ENCODE data around the gene CYTH2.

The CYTH2 gene

DNA sequence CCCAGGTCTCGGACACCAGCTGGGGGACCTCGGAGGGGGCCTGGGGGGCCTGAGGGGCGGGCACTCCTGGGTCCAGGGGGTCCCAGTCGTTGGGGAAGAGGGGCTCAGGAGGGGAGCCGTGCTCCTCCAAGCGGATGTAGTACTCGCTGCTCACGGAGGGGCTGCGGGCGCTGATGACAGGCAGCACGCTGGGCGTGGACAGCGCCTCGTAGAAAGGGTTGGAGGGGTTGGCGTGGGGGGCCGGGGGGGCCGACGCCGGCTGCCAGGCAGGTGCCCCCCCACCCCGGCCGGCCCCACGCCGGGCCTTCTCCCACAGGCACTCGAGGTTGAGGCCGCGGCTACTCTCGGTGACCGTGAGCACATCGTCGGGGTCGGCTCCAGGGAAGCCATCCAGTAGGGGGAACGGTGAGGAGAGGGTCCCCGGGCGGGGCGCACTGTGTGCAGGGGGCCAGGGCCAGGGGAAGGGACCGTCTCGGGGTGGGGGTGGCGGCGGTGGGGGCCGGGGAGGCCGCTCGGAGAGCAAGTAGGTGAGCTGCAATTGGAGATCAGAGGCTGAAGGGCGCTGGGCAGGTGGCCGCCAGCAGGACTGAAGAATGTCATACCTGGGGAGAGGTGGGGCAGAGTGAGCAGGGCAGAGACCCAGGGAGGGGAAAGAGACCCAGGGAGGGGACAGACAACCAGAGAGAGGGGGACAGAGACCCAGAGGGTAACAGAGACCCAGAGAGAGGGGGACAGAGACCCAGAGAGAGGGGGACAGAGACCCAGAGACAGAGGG lies 30.3 kb downstream of the CYTH2 start:
- Histone ChIP-seq H3K27me3 (ENCODE audit: insufficient read depth, low read length, poor library complexity) (no peaks in the 10 kb centered on the region), H3K4me1 (ENCODE audit: insufficient read depth, low read length) (peaks cover 19% of the 10 kb centered on the region), H3K9ac (ENCODE audit: low read depth, low read length) (no peak overlapping the region), H3K27ac (ENCODE audit: low read length) (no peak overlapping the region), H3K36me3 (ENCODE audit: insufficient read depth, low read length) (no peaks in the 10 kb centered on the region), H3K4me3 (ENCODE audit: low read depth in 1 of 2, low read length in 2 of 2) (no peak overlapping the region), H3K9me3 (ENCODE audit: insufficient read depth, low read length, severe bottlenecking) (no peaks in the 10 kb centered on the region), H3K4me2 (ENCODE audit: insufficient read depth, low read length) (no peak overlapping the region), H3K79me2 (ENCODE audit: insufficient read depth, low read length) (no peaks in the 10 kb centered on the region), H4K20me1 (ENCODE audit: insufficient read depth, low read length) (no peaks in the 10 kb centered on the region), H2AFZ (ENCODE audit: low read depth, low read length) (no peak overlapping the region)
- DNase-seq = no peak
- no peak for TF ChIP-seq EZH2 (IDR thresholded peaks at IDR 0.05; ENCODE audit: borderline replicate concordance, low read depth, low read length, severe bottlenecking)
- TF ChIP-seq, protein P1, sequence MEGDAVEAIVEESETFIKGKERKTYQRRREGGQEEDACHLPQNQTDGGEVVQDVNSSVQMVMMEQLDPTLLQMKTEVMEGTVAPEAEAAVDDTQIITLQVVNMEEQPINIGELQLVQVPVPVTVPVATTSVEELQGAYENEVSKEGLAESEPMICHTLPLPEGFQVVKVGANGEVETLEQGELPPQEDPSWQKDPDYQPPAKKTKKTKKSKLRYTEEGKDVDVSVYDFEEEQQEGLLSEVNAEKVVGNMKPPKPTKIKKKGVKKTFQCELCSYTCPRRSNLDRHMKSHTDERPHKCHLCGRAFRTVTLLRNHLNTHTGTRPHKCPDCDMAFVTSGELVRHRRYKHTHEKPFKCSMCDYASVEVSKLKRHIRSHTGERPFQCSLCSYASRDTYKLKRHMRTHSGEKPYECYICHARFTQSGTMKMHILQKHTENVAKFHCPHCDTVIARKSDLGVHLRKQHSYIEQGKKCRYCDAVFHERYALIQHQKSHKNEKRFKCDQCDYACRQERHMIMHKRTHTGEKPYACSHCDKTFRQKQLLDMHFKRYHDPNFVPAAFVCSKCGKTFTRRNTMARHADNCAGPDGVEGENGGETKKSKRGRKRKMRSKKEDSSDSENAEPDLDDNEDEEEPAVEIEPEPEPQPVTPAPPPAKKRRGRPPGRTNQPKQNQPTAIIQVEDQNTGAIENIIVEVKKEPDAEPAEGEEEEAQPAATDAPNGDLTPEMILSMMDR (IDR thresholded peaks at IDR 0.05; ENCODE audit: borderline replicate concordance, extremely low read depth, low read length, poor library complexity, severe bottlenecking) = no peak
- no peak for ATAC-seq (ENCODE audit: insufficient read depth, low read depth)

GRCh38 chr19:48500830-48501493 lies 31.8 kb downstream of the CYTH2 start:
- H3K36me3 ChIP-seq (ENCODE audit: insufficient read depth, low read length) = no peaks in the 10 kb centered on the region
- no peak overlapping the region for H3K9ac ChIP-seq (ENCODE audit: low read depth, low read length)
- no peak overlapping the region for H3K27ac ChIP-seq (ENCODE audit: low read length)
- TF ChIP-seq, protein P1 (IDR thresholded peaks at IDR 0.05; ENCODE audit: borderline replicate concordance, extremely low read depth, low read length, poor library complexity, severe bottlenecking) = no peak
- no peak for TF ChIP-seq EZH2 (IDR thresholded peaks at IDR 0.05; ENCODE audit: borderline replicate concordance, low read depth, low read length, severe bottlenecking)
- H4K20me1 ChIP-seq (ENCODE audit: insufficient read depth, low read length) = no peaks in the 10 kb centered on the region
- no peaks in the 10 kb centered on the region for H3K79me2 ChIP-seq (ENCODE audit: insufficient read depth, low read length)
- no peak overlapping the region for H2AFZ ChIP-seq (ENCODE audit: low read depth, low read length)
- H3K9me3 ChIP-seq (ENCODE audit: insufficient read depth, low read length, severe bottlenecking) = no peaks in the 10 kb centered on the region
- peaks cover 19% of the 10 kb centered on the region for H3K4me1 ChIP-seq (ENCODE audit: insufficient read depth, low read length)
- H3K27me3 ChIP-seq (ENCODE audit: insufficient read depth, low read length, poor library complexity) = no peaks in the 10 kb centered on the region
- no peak for ATAC-seq (ENCODE audit: insufficient read depth, low read depth)
- H3K4me3 ChIP-seq (ENCODE audit: low read depth in 1 of 2, low read length in 2 of 2) = peak overlapping the region in 1 of 2 experiments; percentile 33; a peak in 1 of 4 replicates
- no peak for DNase-seq
- H3K4me2 ChIP-seq (ENCODE audit: insufficient read depth, low read length) = peak overlapping the region; percentile 58

GRCh38 chr19:48501494-48502349 lies 32.6 kb downstream of the CYTH2 start:
- Histone ChIP-seq H3K79me2 (ENCODE audit: insufficient read depth, low read length) (no peaks in the 10 kb centered on the region), H3K27ac (ENCODE audit: low read length) (no peak overlapping the region), H3K4me2 (ENCODE audit: insufficient read depth, low read length) (peak overlapping the region; percentile 58), H3K9ac (ENCODE audit: low read depth, low read length) (no peak overlapping the region), H3K27me3 (ENCODE audit: insufficient read depth, low read length, poor library complexity) (no peaks in the 10 kb centered on the region), H4K20me1 (ENCODE audit: insufficient read depth, low read length) (no peaks in the 10 kb centered on the region), H3K4me3 (ENCODE audit: low read depth in 1 of 2, low read length in 2 of 2) (peak overlapping the region in 1 of 2 experiments; percentile 33; a peak in 1 of 4 replicates), H3K4me1 (ENCODE audit: insufficient read depth, low read length) (peaks cover 19% of the 10 kb centered on the region), H3K9me3 (ENCODE audit: insufficient read depth, low read length, severe bottlenecking) (no peaks in the 10 kb centered on the region), H2AFZ (ENCODE audit: low read depth, low read length) (peak overlapping the region; percentile 53), H3K36me3 (ENCODE audit: insufficient read depth, low read length) (no peaks in the 10 kb centered on the region)
- DNase-seq (peak; percentile 83), ATAC-seq (ENCODE audit: insufficient read depth, low read depth) (peak; percentile 80)
- TF ChIP-seq EZH2 (IDR thresholded peaks at IDR 0.05; ENCODE audit: borderline replicate concordance, low read depth, low read length, severe bottlenecking) = no peak
- TF ChIP-seq, protein P1 (IDR thresholded peaks at IDR 0.05; ENCODE audit: borderline replicate concordance, extremely low read depth, low read length, poor library complexity, severe bottlenecking) = no peak
